H1 (cell line): ENCODE results near the gene ABHD16A. TPM values are rescaled to one million over a fixed set of nuclear protein-coding genes. Genes with fewer than 3 reads are reported as not detected.

ENCODE experiments used
- CTCF ChIA-PET: fragments of 300-600 bp; sonication (Branson Sonifier 250); formaldehyde crosslinking; loops from one replicate; lab custom pipeline; 2021; ENCODE audit not compliant: partially characterized antibody; lab: Charles Lee
- POLR2A ChIA-PET: fragments of 300-600 bp; sonication (Branson Sonifier 250); formaldehyde crosslinking; loops from one replicate; lab custom pipeline; 2021; ENCODE audit warnings: inconsistent platforms; ENCODE audit not compliant: partially characterized antibody; lab: Charles Lee
- DNase-seq, 2 experiments: peaks; one replicate each; pipeline versions ENCODE4 v3.0.0 to v3.0.0-alpha.2; 2010 to 2022; ENCODE audit warnings: low spot score in 2 of 2, low read depth in 1 of 2, mixed read lengths in 1 of 2
- FAIRE-seq: peaks from 2 replicates; lab custom pipeline; 2011; peaks lifted over from hg19 to GRCh38; lab: Jason Lieb, UNC
- H2AFZ ChIP-seq: 2 replicates; pipeline ENCODE4 v1.8.1; 2012; ENCODE audit warnings: low read length, inconsistent platforms
- H2AK5ac ChIP-seq: 2 replicates; pipeline ENCODE4 v1.6.1; 2013; ENCODE audit warnings: low read depth, low read length
- H2BK120ac ChIP-seq: replicated peaks from 2 replicates; pipeline ENCODE3; 2013; ENCODE audit warnings: low read depth, low read length, inconsistent platforms
- H2BK12ac ChIP-seq: 2 replicates; pipeline ENCODE4 v1.6.1; 2013; ENCODE audit warnings: low read depth, low read length
- H2BK15ac ChIP-seq: 2 replicates; pipeline ENCODE4 v1.6.1; 2013; ENCODE audit warnings: low read length
- H2BK20ac ChIP-seq: 2 replicates; pipeline ENCODE4 v1.6.1; 2013; ENCODE audit warnings: low read length
- H2BK5ac ChIP-seq: 2 replicates; pipeline ENCODE4 v1.6.1; 2013; ENCODE audit warnings: low read depth, low read length
- H3K14ac ChIP-seq: 2 replicates; pipeline ENCODE4 v1.6.1; 2013; ENCODE audit warnings: inconsistent platforms; ENCODE audit not compliant: insufficient read length
- H3K18ac ChIP-seq: 2 replicates; pipeline ENCODE4 v1.6.1; 2013; ENCODE audit warnings: low read length; ENCODE audit errors: extremely low read depth
- H3K23ac ChIP-seq: 2 replicates; pipeline ENCODE4 v1.6.1; 2013; ENCODE audit warnings: inconsistent platforms; ENCODE audit not compliant: insufficient read length
- H3K23me2 ChIP-seq: 2 replicates; pipeline ENCODE4 v1.6.1; 2013; ENCODE audit warnings: low read depth, low read length
- H3K27ac ChIP-seq: 2 replicates; pipeline ENCODE4 v1.6.1; 2011; ENCODE audit warnings: low read depth, low read length, inconsistent platforms
- H3K27me3 ChIP-seq, 4 experiments: replicated peaks in 1 of 4; 1 replicate in 1 of 4; 2 replicates in 3 of 4; pipeline versions ENCODE4 v1.6.1 to v1.8.1; 2011 to 2013; ENCODE audit warnings: low read length in 3 of 4, mild to moderate bottlenecking in 3 of 4, inconsistent platforms in 2 of 4, mixed read lengths in 2 of 4, moderate library complexity in 1 of 4; ENCODE audit not compliant: control insufficient read depth in 3 of 4, insufficient read depth in 3 of 4; ENCODE audit errors: extremely low read depth in 1 of 4
- H3K36me3 ChIP-seq, 4 experiments: 2 replicates each; pipeline versions ENCODE4 v1.6.1 to v1.8.1; 2011 to 2013; ENCODE audit warnings: mild to moderate bottlenecking in 4 of 4, low read length in 3 of 4, moderate library complexity in 2 of 4, control low read depth in 1 of 4, inconsistent platforms in 1 of 4; ENCODE audit not compliant: insufficient read depth in 4 of 4, control insufficient read depth in 2 of 4
- H3K4ac ChIP-seq: replicated peaks from 2 replicates; pipeline ENCODE3; 2013; ENCODE audit warnings: low read length, low read depth, mixed read lengths, inconsistent platforms; ENCODE audit not compliant: insufficient read length
- H3K4me1 ChIP-seq, 4 experiments: replicated peaks in 1 of 4; 1 replicate in 1 of 4; 2 replicates in 3 of 4; pipeline versions ENCODE4 v1.6.1 to v1.8.1; 2011 to 2013; ENCODE audit warnings: low read length in 3 of 4, inconsistent platforms in 2 of 4, mixed read lengths in 1 of 4; ENCODE audit not compliant: insufficient read depth in 4 of 4, control insufficient read depth in 3 of 4
- H3K4me2 ChIP-seq, 2 experiments: 2 replicates each; pipeline versions ENCODE4 v1.6.1 to v1.8.1; 2011 to 2013; ENCODE audit warnings: low read depth in 2 of 2, low read length in 2 of 2, control low read depth in 1 of 2, inconsistent platforms in 1 of 2, mild to moderate bottlenecking in 1 of 2; ENCODE audit not compliant: insufficient read depth in 1 of 2
- H3K4me3 ChIP-seq, 4 experiments: fragments of 200-600, 300-600 bp in 1 of 4; sonication (generic), shearing (Covaris generic), sonication (Bioruptor Twin) in 1 of 4; 2 replicates each; pipeline versions ENCODE4 v1.5.1 to v1.8.1; 2011 to 2016; ENCODE audit warnings: low read length in 4 of 4, low read depth in 3 of 4, control low read depth in 2 of 4, inconsistent platforms in 2 of 4, mild to moderate bottlenecking in 2 of 4, mixed read lengths in 1 of 4, moderate library complexity in 1 of 4; ENCODE audit not compliant: insufficient read depth in 2 of 4; ENCODE audit errors: extremely low read depth in 1 of 4
- H3K56ac ChIP-seq: replicated peaks from 2 replicates; pipeline ENCODE3; 2013; ENCODE audit warnings: low read depth, mild to moderate bottlenecking, mixed read lengths, low read length, inconsistent platforms; ENCODE audit not compliant: insufficient read length
- H3K79me1 ChIP-seq: 2 replicates; pipeline ENCODE4 v1.6.1; 2013; ENCODE audit warnings: low read depth, low read length, control low read depth
- H3K79me2 ChIP-seq, 2 experiments: 2 replicates each; pipeline versions ENCODE4 v1.6.1 to v1.8.1; 2012 to 2013; ENCODE audit warnings: low read length in 2 of 2, mild to moderate bottlenecking in 2 of 2, inconsistent platforms in 1 of 2; ENCODE audit not compliant: insufficient read depth in 2 of 2, control insufficient read depth in 1 of 2
- H3K9ac ChIP-seq, 4 experiments: replicated peaks in 1 of 4; 1 replicate in 1 of 4; 2 replicates in 3 of 4; pipeline versions ENCODE4 v1.6.1 to v1.8.1; 2011 to 2013; ENCODE audit warnings: low read depth in 3 of 4, low read length in 3 of 4, control low read depth in 2 of 4, mild to moderate bottlenecking in 2 of 4, moderate library complexity in 2 of 4, inconsistent platforms in 1 of 4; ENCODE audit errors: extremely low read depth in 1 of 4
- H3K9me3 ChIP-seq, 2 experiments: 2 replicates each; pipeline versions ENCODE4 v1.6.1 to v1.8.1; 2012 to 2013; ENCODE audit warnings: mild to moderate bottlenecking in 2 of 2, moderate library complexity in 2 of 2, control low read depth in 1 of 2, inconsistent platforms in 1 of 2, low read depth in 1 of 2, low read length in 1 of 2, mixed read lengths in 1 of 2; ENCODE audit not compliant: insufficient read depth in 2 of 2
- H4K20me1 ChIP-seq, 2 experiments: replicated peaks in 1 of 2; 2 replicates each; pipeline versions ENCODE3 to v1.8.1; 2011 to 2013; ENCODE audit warnings: inconsistent platforms in 2 of 2, low read length in 2 of 2, mild to moderate bottlenecking in 1 of 2; ENCODE audit not compliant: insufficient read depth in 2 of 2, control insufficient read depth in 1 of 2
- H4K5ac ChIP-seq: 2 replicates; pipeline ENCODE4 v1.6.1; 2013; ENCODE audit warnings: low read length, low read depth, mixed read lengths, inconsistent platforms; ENCODE audit not compliant: insufficient read length
- H4K8ac ChIP-seq: 2 replicates; pipeline ENCODE4 v1.8.0; 2013; ENCODE audit warnings: mild to moderate bottlenecking, moderate library complexity, low read length, inconsistent platforms; ENCODE audit not compliant: insufficient read depth; ENCODE audit errors: extremely low read depth
- H4K91ac ChIP-seq: replicated peaks from 2 replicates; pipeline ENCODE3; 2013; ENCODE audit warnings: low read length, mixed read lengths, inconsistent platforms; ENCODE audit not compliant: insufficient read length
- JUN ChIP-seq: IDR thresholded peaks from 2 replicates; pipeline ENCODE4 v1.6.1; 2011; ENCODE audit warnings: low read depth, mild to moderate bottlenecking, improper control_type of control experiment, low read length
- POLR2A ChIP-seq, 2 experiments: IDR thresholded peaks; 1 replicate in 1 of 2; 2 replicates in 1 of 2; pipeline ENCODE4 v1.6.1; 2011; ENCODE audit warnings: low read depth in 2 of 2, low read length in 2 of 2, mild to moderate bottlenecking in 2 of 2; ENCODE audit errors: control extremely low read depth in 1 of 2
- WGBS, 2 experiments: shearing (Covaris generic) in 1 of 2; methylation state at CpG; one replicate each; pipeline versions ENCODE4 v1.1.6 to v1.1.7; 2013 to 2015; ENCODE audit warnings: low lambda C conversion rate in 2 of 2, mixed read lengths in 2 of 2, inconsistent platforms in 1 of 2, low coverage in 1 of 2, missing lambda C conversion rate in 1 of 2; ENCODE audit not compliant: insufficient replicate concordance in 2 of 2, insufficient coverage in 1 of 2, insufficient read length in 1 of 2; ENCODE audit errors: extremely low coverage in 1 of 2, missing lambda C conversion rate in 1 of 2; 5-methylcytosine and 5-hydroxymethylcytosine counted together
- polyA plus RNA-seq, 7 experiments: library from polyadenylated mRNA; depleted of rRNA in 3 of 7; stranded (reverse) in 5 of 7; unstranded in 2 of 7; fragments of >200 nt in 5 of 7; fragments of 200-250 nt in 2 of 7; gene quantifications; 1 replicate in 5 of 7; 2 replicates in 1 of 7; 4 replicates in 1 of 7; pipeline versions ENCODE4 v1.2.1 to v1.2.3, GENCODE V29; 2011 to 2013; ENCODE audit warnings: missing spikeins in 2 of 7, mixed read lengths in 2 of 7
- total RNA-seq: library from RNA; stranded (reverse); fragmentation: NEBNext Ultra II Directional; extraction: Animal tissue kit (Norgen Biotek cat#: 25700); gene quantifications from 2 replicates; pipeline ENCODE4 v1.2.1, GENCODE V29; 2021

The ABHD16A gene
- total and polyA plus RNA-seq, 2 of the 8 experiments (the other 6 are each of a cell fraction or from before 2014, with no cell fraction given): 32.9 to 40.2 TPM

DNA sequence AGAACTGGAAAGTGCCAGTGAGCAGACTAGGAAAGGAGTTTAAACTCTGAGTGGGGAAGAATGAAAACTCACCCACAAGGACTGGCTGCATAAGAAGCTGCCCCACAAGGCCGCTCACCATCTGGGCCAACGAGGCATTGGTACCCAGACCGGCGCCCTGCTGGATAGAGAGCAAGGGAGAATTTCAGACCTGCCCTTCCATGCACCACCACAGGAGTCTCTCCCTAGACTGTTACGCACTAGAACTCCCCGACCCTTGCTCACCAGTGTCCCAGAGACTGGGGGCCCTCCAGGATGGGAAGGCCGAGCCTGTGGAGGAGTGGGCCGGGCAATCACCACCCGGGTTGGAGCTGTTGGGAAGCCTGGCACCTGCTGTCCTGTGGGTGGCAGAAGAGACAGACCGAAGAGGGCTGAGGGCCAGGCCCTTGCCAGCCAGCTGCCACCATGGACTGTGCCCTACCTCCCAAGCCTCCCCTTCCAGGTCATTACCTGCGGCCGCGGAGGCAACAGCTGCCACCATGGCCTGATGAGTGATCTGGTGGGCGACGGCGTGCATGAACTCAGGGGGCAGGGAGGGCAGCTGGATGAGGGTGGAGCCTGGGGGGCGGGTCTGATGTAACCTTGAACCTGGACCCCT, 59.2 kb downstream of the ABHD16A start:
- H3K23me2 ChIP-seq: no peaks in the 10 kb centered on the region
- WGBS, 2 experiments: 92% methylated on average over 16 of the region's 17 CpGs; no CpG with 5 or more reads in 1 of the 2 experiments
- no peak overlapping the region for H3K4me2 ChIP-seq
- no peaks in the 10 kb centered on the region for H3K4me1 ChIP-seq
- H3K14ac ChIP-seq: no peak overlapping the region
- TF ChIP-seq POLR2A (IDR thresholded peaks at IDR 0.05; ENCODE audit: control extremely low read depth in 1 of 2, low read depth in 2 of 2, low read length in 2 of 2): 0 out of 3 replicates have a peak, but pooled peaks of 1 of the 2 experiments have one; percentile 19
- TF ChIP-seq JUN: no peak
- TF ChIP-seq, all 59 proteins: peak for 1
- Histone ChIP-seq H2BK15ac (no peak overlapping the region), H3K56ac (no peak overlapping the region), H3K9ac (no peak overlapping the region), H4K91ac (no peak overlapping the region), H2BK20ac (no peak overlapping the region), H3K4me3 (no peak overlapping the region), H2BK120ac (no peak overlapping the region), H4K5ac (no peak overlapping the region), H3K27ac (no peak overlapping the region), H3K36me3 (peaks cover 51 to 92% (median 79%) of the 10 kb centered on the region in 4 experiments), H3K79me2 (peaks cover 0 to 4% of the 10 kb centered on the region in 2 experiments; a peak in 1 of 4 replicates), H4K8ac (peak overlapping the region; percentile 76), H4K20me1 (peaks cover 5 to 6% of the 10 kb centered on the region in 2 experiments), H3K4ac (no peak overlapping the region), H2AK5ac (no peak overlapping the region), H2BK5ac (no peak overlapping the region), H3K79me1 (no peaks in the 10 kb centered on the region; the same call in none of the 2 replicates), H2BK12ac (no peak overlapping the region), H3K23ac (no peak overlapping the region), H2AFZ (no peak overlapping the region), H3K9me3 (no peaks in the 10 kb centered on the region), H3K18ac (no peak overlapping the region), H3K27me3 (no peaks in the 10 kb centered on the region)
- DNase-seq (no peak), FAIRE-seq (no peak)
- ChIA-PET POLR2A (interaction anchor here (0.6 to 34.9 kb wide), 12 partner anchors 8 to 123 kb away, joined by 3 to 883 read pairs (median 4); partner anchors contain the start of genes APOM, BAG6, C6orf47 and CSNK2B), CTCF (interaction anchor here (0.8 to 2.8 kb wide), 6 partner anchors 9 to 170 kb away, joined by 3 to 10 read pairs (median 4); no protein-coding TSS in a partner anchor)
